ENCODE results near the gene MRPL45. TPM values are rescaled to one million over a fixed set of nuclear protein-coding genes. Genes with fewer than 3 reads are reported as not detected.

The MRPL45 gene
- polyA plus RNA-seq, 4 donors, result 67.2 to 74.4 (median 69.9) TPM

Other genes starting within 250 kb of the MRPL45 start
- under 1 TPM in 3 of 4 donors, not detected in 1; 0.10 to 0.30 (median 0.21) TPM for gene TBC1D3C, start 228.5 kb upstream of the MRPL45 start, polyA plus RNA-seq (ENCODE audit: insufficient read length in 4 of 4)
- gene TBC1D3E, start 169.2 kb upstream of the MRPL45 start, polyA plus RNA-seq (ENCODE audit: insufficient read length in 4 of 4), result not detected
- gene TBC1D3, start 104.6 kb upstream of the MRPL45 start, polyA plus RNA-seq (ENCODE audit: insufficient read length in 4 of 4), result not detected
- under 1 TPM; 0.06 to 0.40 (median 0.08) TPM for gene GPR179, start 46.8 kb downstream of the MRPL45 start, polyA plus RNA-seq (ENCODE audit: insufficient read length in 4 of 4)
- gene SOCS7, start 54.7 kb downstream of the MRPL45 start, polyA plus RNA-seq (ENCODE audit: insufficient read length in 4 of 4), result 10 to 100 TPM; 16.9 to 20.4 (median 18.3) TPM
- 10 to 100 TPM; 52.0 to 68.4 (median 60.2) TPM for gene ARHGAP23, start 131.3 kb downstream of the MRPL45 start, polyA plus RNA-seq (ENCODE audit: insufficient read length in 4 of 4)